Measurements from ENCODE around the gene SETD5. TPM values are rescaled to one million over a fixed set of nuclear protein-coding genes. Genes with fewer than 3 reads are reported as not detected.

The SETD5 gene
- total and polyA plus RNA-seq, 2 donors (not counting 3 experiments of a cell fraction or from before 2014, with no cell fraction given) = 48.2 to 149 TPM

DNA sequence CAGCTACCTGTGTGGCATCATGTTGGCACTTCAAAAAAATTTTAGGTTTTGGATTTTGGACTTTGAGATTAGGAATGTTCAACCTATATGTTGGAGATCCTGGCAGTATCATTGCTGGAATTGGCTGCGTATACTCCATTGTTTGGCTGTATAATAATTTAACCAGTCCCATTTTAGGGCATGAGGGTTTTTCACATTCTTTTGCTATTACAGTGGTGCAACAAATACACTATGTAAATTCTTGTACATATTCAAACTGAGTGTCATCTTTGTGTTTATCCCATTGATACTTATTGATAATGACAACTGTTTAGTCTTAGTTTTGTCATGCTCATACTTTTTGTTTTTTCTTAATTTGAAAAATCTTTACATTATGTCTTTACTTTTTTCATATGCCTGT lies 27.9 kb upstream of the SETD5 start:
- DNase-seq (ENCODE audit: low read depth, low spot score) = no peak
- no peak for FAIRE-seq
- Histone ChIP-seq H3K27ac (ENCODE audit: insufficient read depth, low read depth, low read length) (no peak overlapping the region), H3K27me3 (ENCODE audit: control insufficient read depth in 2 of 2, insufficient read depth in 2 of 2, low read length in 2 of 2) (no peaks in the 10 kb centered on the region), H3K79me2 (ENCODE audit: control insufficient read depth, insufficient read depth, low read length) (peaks cover 4% of the 10 kb centered on the region), H3K36me3 (ENCODE audit: control insufficient read depth in 2 of 2, extremely low read depth in 1 of 2, insufficient read depth in 2 of 2, low read length in 2 of 2) (peaks cover 6 to 16% of the 10 kb centered on the region in 2 experiments), H3K4me2 (ENCODE audit: insufficient read depth, low read length) (no peak overlapping the region), H3K9ac (replicated peaks; ENCODE audit: extremely low read depth, insufficient read depth, low read length) (no peak overlapping the region), H3K9me1 (replicated peaks; ENCODE audit: control insufficient read depth, extremely low read depth, insufficient read depth, low read length) (no peaks in the 10 kb centered on the region), H3K4me1 (ENCODE audit: control insufficient read depth, extremely low read depth, insufficient read depth, low read length) (no peaks in the 10 kb centered on the region), H4K20me1 (replicated peaks; ENCODE audit: control insufficient read depth, extremely low read depth, insufficient read depth, low read length) (no peaks in the 10 kb centered on the region), H3K9me3 (replicated peaks; ENCODE audit: control insufficient read depth, insufficient read depth, low read length) (no peaks in the 10 kb centered on the region), H2AFZ (ENCODE audit: low read depth, low read length) (no peak overlapping the region), H3K4me3 (replicated peaks in 1 of 3; ENCODE audit: insufficient read depth in 1 of 3, low read depth in 1 of 3, low read length in 3 of 3) (no peak overlapping the region)
- POLR2A ChIA-PET = interaction anchor here (0.6 to 0.7 kb wide), 2 partner anchors 8 to 68 kb away, joined by 4 to 5 read pairs; no protein-coding TSS in a partner anchor
- CTCF ChIA-PET = interaction anchor here (1.4 kb wide), 1 partner anchor 26 kb away, joined by 3 read pairs; no protein-coding TSS in a partner anchor
- TF ChIP-seq POLR2A (IDR thresholded peaks at IDR 0.05; ENCODE audit: low read depth, low read length) (no peak), POLR2AphosphoS5 (IDR thresholded peaks at IDR 0.05; ENCODE audit: insufficient read depth, low read depth, low read length) (no peak), FOS (IDR thresholded peaks at IDR 0.05; ENCODE audit: borderline replicate concordance, insufficient read depth, low read length) (no peak), GATA2 (IDR thresholded peaks at IDR 0.05; ENCODE audit: insufficient read depth, insufficient read length, low read depth, low read length) (no peak), JUN (IDR thresholded peaks at IDR 0.05; ENCODE audit: borderline replicate concordance, insufficient read depth, insufficient read length, low read depth) (no peak), EZH2 (IDR thresholded peaks at IDR 0.05; ENCODE audit: borderline replicate concordance, low read depth, low read length, severe bottlenecking) (no peak), MYC (IDR thresholded peaks at IDR 0.05; ENCODE audit: low read depth, low read length) (no peak)
- TF ChIP-seq, protein P1, sequence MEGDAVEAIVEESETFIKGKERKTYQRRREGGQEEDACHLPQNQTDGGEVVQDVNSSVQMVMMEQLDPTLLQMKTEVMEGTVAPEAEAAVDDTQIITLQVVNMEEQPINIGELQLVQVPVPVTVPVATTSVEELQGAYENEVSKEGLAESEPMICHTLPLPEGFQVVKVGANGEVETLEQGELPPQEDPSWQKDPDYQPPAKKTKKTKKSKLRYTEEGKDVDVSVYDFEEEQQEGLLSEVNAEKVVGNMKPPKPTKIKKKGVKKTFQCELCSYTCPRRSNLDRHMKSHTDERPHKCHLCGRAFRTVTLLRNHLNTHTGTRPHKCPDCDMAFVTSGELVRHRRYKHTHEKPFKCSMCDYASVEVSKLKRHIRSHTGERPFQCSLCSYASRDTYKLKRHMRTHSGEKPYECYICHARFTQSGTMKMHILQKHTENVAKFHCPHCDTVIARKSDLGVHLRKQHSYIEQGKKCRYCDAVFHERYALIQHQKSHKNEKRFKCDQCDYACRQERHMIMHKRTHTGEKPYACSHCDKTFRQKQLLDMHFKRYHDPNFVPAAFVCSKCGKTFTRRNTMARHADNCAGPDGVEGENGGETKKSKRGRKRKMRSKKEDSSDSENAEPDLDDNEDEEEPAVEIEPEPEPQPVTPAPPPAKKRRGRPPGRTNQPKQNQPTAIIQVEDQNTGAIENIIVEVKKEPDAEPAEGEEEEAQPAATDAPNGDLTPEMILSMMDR (IDR thresholded peaks at IDR 0.05; ENCODE audit: extremely low read depth in 1 of 2, insufficient read depth in 1 of 2, low read depth in 1 of 2, low read length in 2 of 2) = no peak
- TF ChIP-seq, protein P2, sequence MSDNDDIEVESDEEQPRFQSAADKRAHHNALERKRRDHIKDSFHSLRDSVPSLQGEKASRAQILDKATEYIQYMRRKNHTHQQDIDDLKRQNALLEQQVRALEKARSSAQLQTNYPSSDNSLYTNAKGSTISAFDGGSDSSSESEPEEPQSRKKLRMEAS (IDR thresholded peaks at IDR 0.05; ENCODE audit: insufficient read depth, insufficient read length) = no peak
- intact Hi-C loops (cut with micrococcal nuclease) = no loop called here
- dilution Hi-C loops (cut with MboI; ENCODE audit: extremely low pct_ligation_motif_present, low sequenced_read_pairs) = no loop called here
- no TSS peak for BruUV-seq (replicated peaks)

Measured in endothelial cell of umbilical vein (primary cell).